ENCODE results near the gene FBLIM1. TPM values are rescaled to one million over a fixed set of nuclear protein-coding genes. Genes with fewer than 3 reads are reported as not detected.
"Not testable (repeated sequence)": the region's sequence is repeated elsewhere in the genome, so short reads cannot be mapped to it uniquely, and the experiment has no call there.

The FBLIM1 gene
- total RNA-seq, 2 experiments from 2014 or later = not detected

GRCh38 chr1:15810073-15810472 lies 51.5 kb downstream of the FBLIM1 start:
- Mint-ChIP-seq H3K27me3 (ENCODE audit: low read depth) (no peaks in the 10 kb centered on the region), H3K4me1 (ENCODE audit: low read depth) (no peaks in the 10 kb centered on the region), H3K27ac (no peak overlapping the region), H3K9me3 (ENCODE audit: insufficient read depth) (no peaks in the 10 kb centered on the region), H3K4me3 (no peak overlapping the region), H3K36me3 (ENCODE audit: low read depth) (no peaks in the 10 kb centered on the region)
- POLR2A ChIA-PET = no interaction called here
- ATAC-seq = no peak
- CTCF ChIA-PET = no interaction called here
- no peak for DNase-seq

GRCh38 chr1:15816674-15817073 lies 58.1 kb downstream of the FBLIM1 start:
- H3K27ac Mint-ChIP-seq = peak overlapping the region; percentile 19
- no peaks in the 10 kb centered on the region for H3K27me3 Mint-ChIP-seq (ENCODE audit: low read depth)
- no peak for DNase-seq
- no peaks in the 10 kb centered on the region for H3K9me3 Mint-ChIP-seq (ENCODE audit: insufficient read depth)
- no peaks in the 10 kb centered on the region for H3K36me3 Mint-ChIP-seq (ENCODE audit: low read depth)
- CTCF ChIA-PET = interaction anchor here (0.7 to 4.8 kb wide), 8 partner anchors 8 to 114 kb away, joined by 3 to 36 read pairs (median 5); no protein-coding TSS in a partner anchor
- no peak for ATAC-seq
- peaks cover 13% of the 10 kb centered on the region for H3K4me1 Mint-ChIP-seq (ENCODE audit: low read depth)
- POLR2A ChIA-PET = interaction anchor here (1.9 kb wide), 1 partner anchor 17 kb away, joined by 7 read pairs; no protein-coding TSS in a partner anchor
- H3K4me3 Mint-ChIP-seq = no peak overlapping the region

GRCh38 chr1:15820478-15820877 lies 61.9 kb downstream of the FBLIM1 start:
- Mint-ChIP-seq H3K27ac (no peak overlapping the region), H3K4me1 (ENCODE audit: low read depth) (peaks cover 11% of the 10 kb centered on the region), H3K36me3 (ENCODE audit: low read depth) (no peaks in the 10 kb centered on the region), H3K9me3 (ENCODE audit: insufficient read depth) (no peaks in the 10 kb centered on the region), H3K4me3 (no peak overlapping the region), H3K27me3 (ENCODE audit: low read depth) (no peaks in the 10 kb centered on the region)
- ChIA-PET POLR2A (no interaction called here), CTCF (no interaction called here)
- ATAC-seq (no peak), DNase-seq (no peak)

- ATAC-seq (no peak), DNase-seq (no peak)
- Mint-ChIP-seq H3K4me1 (ENCODE audit: low read depth) (peaks cover 15% of the 10 kb centered on the region), H3K4me3 (no peak overlapping the region), H3K27ac (no peak overlapping the region), H3K27me3 (ENCODE audit: low read depth) (no peaks in the 10 kb centered on the region), H3K36me3 (ENCODE audit: low read depth) (no peaks in the 10 kb centered on the region), H3K9me3 (ENCODE audit: insufficient read depth) (no peaks in the 10 kb centered on the region)
- ChIA-PET POLR2A (no interaction called here), CTCF (no interaction called here)
Observed at GRCh38 chr1:15825800-15826199, 67.2 kb downstream of the FBLIM1 start.

GRCh38 chr1:15826810-15827507 lies 68.4 kb downstream of the FBLIM1 start:
- H3K9me3 Mint-ChIP-seq (ENCODE audit: insufficient read depth) = no peaks in the 10 kb centered on the region
- ChIA-PET CTCF (no interaction called here), POLR2A (no interaction called here)

GRCh38 chr1:15827567-15827966 lies 69.0 kb downstream of the FBLIM1 start:
- H3K27me3 Mint-ChIP-seq (ENCODE audit: low read depth); POLR2A ChIA-PET; ATAC-seq; CTCF ChIA-PET; H3K4me3 Mint-ChIP-seq; DNase-seq; H3K36me3 Mint-ChIP-seq (ENCODE audit: low read depth); H3K9me3 Mint-ChIP-seq (ENCODE audit: insufficient read depth); H3K27ac Mint-ChIP-seq: not testable (repeated sequence)
- peaks cover 22% of the 10 kb centered on the region for H3K4me1 Mint-ChIP-seq (ENCODE audit: low read depth)

More at GRCh38 chr1:15826810-15827507, 68.4 kb downstream of the FBLIM1 start:
- no peaks in the 10 kb centered on the region for H3K27me3 Mint-ChIP-seq (ENCODE audit: low read depth)
- peaks cover 22% of the 10 kb centered on the region for H3K4me1 Mint-ChIP-seq (ENCODE audit: low read depth)
- H3K36me3 Mint-ChIP-seq (ENCODE audit: low read depth) = peaks cover 4% of the 10 kb centered on the region
- no peak overlapping the region for H3K4me3 Mint-ChIP-seq
- no peak for ATAC-seq
- no peak overlapping the region for H3K27ac Mint-ChIP-seq
- no peak for DNase-seq

- H3K9me3 Mint-ChIP-seq (ENCODE audit: insufficient read depth); H3K36me3 Mint-ChIP-seq (ENCODE audit: low read depth); ATAC-seq; H3K27ac Mint-ChIP-seq; DNase-seq; H3K4me3 Mint-ChIP-seq; H3K27me3 Mint-ChIP-seq (ENCODE audit: low read depth): not testable (repeated sequence)
- CTCF ChIA-PET = interaction anchor here (2.3 kb wide), 1 partner anchor 13 kb away, joined by 10 read pairs; no protein-coding TSS in a partner anchor
- POLR2A ChIA-PET = interaction anchor here (1.7 kb wide), 1 partner anchor 18 kb away, joined by 6 read pairs; the partner anchor contains the start of gene SPEN
- H3K4me1 Mint-ChIP-seq (ENCODE audit: low read depth) = peaks cover 31% of the 10 kb centered on the region
Observed at GRCh38 chr1:15828931-15829330, 70.3 kb downstream of the FBLIM1 start.

- peaks cover 7% of the 10 kb centered on the region for H3K36me3 Mint-ChIP-seq (ENCODE audit: low read depth)
- no peaks in the 10 kb centered on the region for H3K27me3 Mint-ChIP-seq (ENCODE audit: low read depth)
- no peak overlapping the region for H3K27ac Mint-ChIP-seq
- ChIA-PET POLR2A (interaction anchor here (1.7 kb wide), 1 partner anchor 17 kb away, joined by 6 read pairs; the partner anchor contains the start of gene SPEN), CTCF (interaction anchor here (2.3 kb wide), 1 partner anchor 15 kb away, joined by 10 read pairs; no protein-coding TSS in a partner anchor)
- DNase-seq (no peak), ATAC-seq (no peak)
- no peak overlapping the region for H3K4me3 Mint-ChIP-seq
- no peaks in the 10 kb centered on the region for H3K9me3 Mint-ChIP-seq (ENCODE audit: insufficient read depth)
- H3K4me1 Mint-ChIP-seq (ENCODE audit: low read depth) = peaks cover 31% of the 10 kb centered on the region
Observed at GRCh38 chr1:15830258-15830657, 71.7 kb downstream of the FBLIM1 start.

- Mint-ChIP-seq H3K4me1 (ENCODE audit: low read depth) (peaks cover 49% of the 10 kb centered on the region), H3K36me3 (ENCODE audit: low read depth) (peaks cover 10% of the 10 kb centered on the region)
- POLR2A ChIA-PET = interaction anchor here (0.6 to 3.9 kb wide), 14 partner anchors 8 to 317 kb away, joined by 3 to 98 read pairs (median 5); partner anchors contain the start of genes SPEN and ZBTB17
Observed at GRCh38 chr1:15833069-15833679, 74.6 kb downstream of the FBLIM1 start.

GRCh38 chr1:15833842-15834405 lies 75.3 kb downstream of the FBLIM1 start:
- Mint-ChIP-seq H3K27ac (peak overlapping the region; percentile 98), H3K36me3 (ENCODE audit: low read depth) (peaks cover 10% of the 10 kb centered on the region), H3K4me3 (peak overlapping the region; percentile 87), H3K9me3 (ENCODE audit: insufficient read depth) (no peaks in the 10 kb centered on the region), H3K27me3 (ENCODE audit: low read depth) (no peaks in the 10 kb centered on the region), H3K4me1 (ENCODE audit: low read depth) (peaks cover 49% of the 10 kb centered on the region)
- DNase-seq (no peak), ATAC-seq (no peak)
- ChIA-PET CTCF (interaction anchor here (0.8 to 3.2 kb wide), 9 partner anchors 10 to 174 kb away, joined by 3 to 36 read pairs (median 5); partner anchors contain the start of genes SPEN and ZBTB17), POLR2A (interaction anchor here (1.0 to 3.9 kb wide), 14 partner anchors 7 to 534 kb away, joined by 3 to 98 read pairs (median 6); partner anchors contain the start of genes SPEN, SZRD1 and ZBTB17)

More at GRCh38 chr1:15833069-15833679, 74.6 kb downstream of the FBLIM1 start:
- peak; percentile 70 for DNase-seq
- H3K4me3 Mint-ChIP-seq = peak overlapping the region; percentile 87
- H3K27ac Mint-ChIP-seq = peak overlapping the region; percentile 98
- ATAC-seq = no peak
- CTCF ChIA-PET = interaction anchor here (0.7 to 3.2 kb wide), 11 partner anchors 9 to 174 kb away, joined by 3 to 36 read pairs (median 5); partner anchors contain the start of genes SPEN and ZBTB17
- H3K27me3 Mint-ChIP-seq (ENCODE audit: low read depth) = no peaks in the 10 kb centered on the region
- no peaks in the 10 kb centered on the region for H3K9me3 Mint-ChIP-seq (ENCODE audit: insufficient read depth)

- ATAC-seq (peak; percentile 64), DNase-seq (peak; percentile 90)
- H3K4me3 Mint-ChIP-seq = peak overlapping the region; percentile 87
- H3K27ac Mint-ChIP-seq = peak overlapping the region; percentile 98
- H3K27me3 Mint-ChIP-seq (ENCODE audit: low read depth) = no peaks in the 10 kb centered on the region
- ChIA-PET POLR2A (interaction anchor here (1.0 to 3.9 kb wide), 14 partner anchors 7 to 533 kb away, joined by 3 to 98 read pairs (median 6); partner anchors contain the start of genes SPEN, SZRD1 and ZBTB17), CTCF (interaction anchor here (0.9 to 3.2 kb wide), 7 partner anchors 10 to 141 kb away, joined by 3 to 36 read pairs (median 7); partner anchors contain the start of genes SPEN and ZBTB17)
- H3K9me3 Mint-ChIP-seq (ENCODE audit: insufficient read depth) = no peaks in the 10 kb centered on the region
- H3K36me3 Mint-ChIP-seq (ENCODE audit: low read depth) = peaks cover 10% of the 10 kb centered on the region
- H3K4me1 Mint-ChIP-seq (ENCODE audit: low read depth) = peaks cover 45% of the 10 kb centered on the region
Observed at GRCh38 chr1:15834406-15835204, 76.0 kb downstream of the FBLIM1 start.
